CD14-positive monocyte (primary cell): ENCODE data around the gene HSPA12B. TPM values are rescaled to one million over a fixed set of nuclear protein-coding genes. Genes with fewer than 3 reads are reported as not detected.

Source experiments
- DNase-seq, 3 donors: peaks; one replicate each; pipeline ENCODE4 v3.0.0-alpha.2; 2011 to 2022
- H2AFZ ChIP-seq: 2 replicates; pipeline ENCODE4 v1.6.0; 2012; ENCODE audit warnings: mild to moderate bottlenecking, low read depth, low read length, inconsistent platforms; ENCODE audit not compliant: insufficient read depth, poor library complexity, severe bottlenecking
- H3K27ac ChIP-seq, 2 donors: 1 replicate in 1 of 2; 2 replicates in 1 of 2; pipeline ENCODE4 v1.5.1; 2012 to 2013; ENCODE audit warnings: low read length in 2 of 2, control low read depth in 1 of 2, inconsistent platforms in 1 of 2, low read depth in 1 of 2, mild to moderate bottlenecking in 1 of 2
- H3K27me3 ChIP-seq, 2 donors: one replicate each; pipeline versions ENCODE4 v1.6.0 to v1.6.1; 2011 to 2013; ENCODE audit warnings: low read length in 2 of 2; ENCODE audit not compliant: control insufficient read depth in 2 of 2, insufficient read depth in 2 of 2
- H3K36me3 ChIP-seq, 2 donors: replicated peaks in 1 of 2; 1 replicate in 1 of 2; 2 replicates in 1 of 2; pipeline versions ENCODE4 v1.5.1 to v1.6.1; 2012 to 2013; ENCODE audit warnings: low read length in 2 of 2, control low read depth in 1 of 2, inconsistent platforms in 1 of 2, mild to moderate bottlenecking in 1 of 2; ENCODE audit not compliant: insufficient read depth in 2 of 2, control insufficient read depth in 1 of 2
- H3K4me1 ChIP-seq, 2 donors: 1 replicate in 1 of 2; 2 replicates in 1 of 2; pipeline versions ENCODE4 v1.5.1 to v1.6.1; 2012 to 2013; ENCODE audit warnings: low read length in 2 of 2, control low read depth in 1 of 2, inconsistent platforms in 1 of 2, mild to moderate bottlenecking in 1 of 2, moderate library complexity in 1 of 2; ENCODE audit not compliant: insufficient read depth in 2 of 2, control insufficient read depth in 1 of 2
- H3K4me2 ChIP-seq: replicated peaks from 2 replicates; pipeline ENCODE3; 2012; ENCODE audit warnings: low read length, moderate library complexity, mild to moderate bottlenecking; ENCODE audit not compliant: poor library complexity, severe bottlenecking; ENCODE audit errors: extremely low read depth
- H3K4me3 ChIP-seq, 3 experiments: fragments of 200-600 bp in 1 of 3; sonication (generic) in 1 of 3; replicated peaks in 1 of 3; 1 replicate in 2 of 3; 2 replicates in 1 of 3; pipeline ENCODE4 v1.5.1; 2011 to 2013; ENCODE audit warnings: low read length in 3 of 3, mild to moderate bottlenecking in 3 of 3, control low read depth in 2 of 3, low read depth in 2 of 3, inconsistent platforms in 1 of 3, moderate library complexity in 1 of 3
- H3K79me2 ChIP-seq: 2 replicates; pipeline ENCODE4 v1.6.0; 2012; ENCODE audit warnings: mild to moderate bottlenecking, control low read depth, inconsistent platforms, low read length, moderate library complexity; ENCODE audit not compliant: insufficient read depth
- H3K9ac ChIP-seq: 2 replicates; pipeline ENCODE4 v1.6.0; 2017; ENCODE audit warnings: low read length, mild to moderate bottlenecking; ENCODE audit not compliant: insufficient read depth, poor library complexity, severe bottlenecking
- H3K9me3 ChIP-seq, 2 donors: replicated peaks in 1 of 2; 1 replicate in 1 of 2; 2 replicates in 1 of 2; pipeline versions ENCODE4 v1.5.1 to v1.6.1; 2012 to 2013; ENCODE audit warnings: low read length in 2 of 2, control low read depth in 1 of 2; ENCODE audit not compliant: control insufficient read depth in 1 of 2, insufficient read depth in 1 of 2
- H4K20me1 ChIP-seq: 2 replicates; pipeline ENCODE4 v1.6.0; 2012; ENCODE audit warnings: mild to moderate bottlenecking, low read length, control low read depth, moderate library complexity; ENCODE audit not compliant: insufficient read depth
- H3K27ac Mint-ChIP-seq, 7 donors: one replicate each; pipeline ENCODE4 v1.8.0; 2020; ENCODE audit warnings: mild to moderate bottlenecking in 7 of 7, mixed read lengths in 7 of 7, moderate library complexity in 6 of 7, inconsistent platforms in 2 of 7
- H3K27me3 Mint-ChIP-seq, 3 donors: one replicate each; pipeline ENCODE4 v1.8.0; 2021 to 2022; ENCODE audit warnings: low read depth in 3 of 3, mild to moderate bottlenecking in 3 of 3, mixed read lengths in 3 of 3, moderate library complexity in 3 of 3, inconsistent platforms in 1 of 3
- H3K36me3 Mint-ChIP-seq, 2 donors: one replicate each; pipeline ENCODE4 v1.8.0; 2020; ENCODE audit warnings: mixed read lengths in 2 of 2, inconsistent platforms in 1 of 2, mild to moderate bottlenecking in 1 of 2
- H3K4me1 Mint-ChIP-seq: one replicate; pipeline ENCODE4 v1.8.0; 2020; ENCODE audit warnings: mild to moderate bottlenecking, mixed read lengths
- H3K4me3 Mint-ChIP-seq, 2 donors: one replicate each; pipeline ENCODE4 v1.8.0; 2020; ENCODE audit warnings: mild to moderate bottlenecking in 2 of 2, mixed read lengths in 2 of 2, moderate library complexity in 1 of 2
- H3K9me3 Mint-ChIP-seq, 7 donors: one replicate each; pipeline ENCODE4 v1.8.0; 2020 to 2022; ENCODE audit warnings: mixed read lengths in 7 of 7, mild to moderate bottlenecking in 6 of 7, moderate library complexity in 6 of 7, inconsistent platforms in 2 of 7
- WGBS: methylation state at CpG from one replicate; pipeline ENCODE4 v1.1.5; 2013; ENCODE audit warnings: missing lambda C conversion rate; ENCODE audit not compliant: insufficient coverage; 5-methylcytosine and 5-hydroxymethylcytosine counted together
- intact Hi-C, 2 donors: fragments of 100-400 bp; cut with micrococcal nuclease; formaldehyde crosslinking; loops; one replicate each; pipeline versions ENCODE4 v1.15.0 to v1.15.1; 2023
- polyA plus RNA-seq, 3 donors: library from polyadenylated mRNA; depleted of rRNA in 1 of 3; unstranded in 2 of 3; stranded (reverse) in 1 of 3; fragments of 300-500 nt in 2 of 3; fragments of >200 nt in 1 of 3; fragmentation: Illumina TruSeq in 2 of 3; gene quantifications; 1 replicate in 2 of 3; 2 replicates in 1 of 3; pipeline ENCODE4 v1.2.3, GENCODE V29; 2012 to 2021
- TF ChIP-seq, protein P1 (sequence below): fragments of 200-600 bp; IDR thresholded peaks from one replicate; pipeline ENCODE4 v1.8.0; 2022; ENCODE audit warnings: antibody characterized with exemption, mild to moderate bottlenecking

Gene HSPA12B
- polyA plus RNA-seq, 3 donors = not detected

DNA sequence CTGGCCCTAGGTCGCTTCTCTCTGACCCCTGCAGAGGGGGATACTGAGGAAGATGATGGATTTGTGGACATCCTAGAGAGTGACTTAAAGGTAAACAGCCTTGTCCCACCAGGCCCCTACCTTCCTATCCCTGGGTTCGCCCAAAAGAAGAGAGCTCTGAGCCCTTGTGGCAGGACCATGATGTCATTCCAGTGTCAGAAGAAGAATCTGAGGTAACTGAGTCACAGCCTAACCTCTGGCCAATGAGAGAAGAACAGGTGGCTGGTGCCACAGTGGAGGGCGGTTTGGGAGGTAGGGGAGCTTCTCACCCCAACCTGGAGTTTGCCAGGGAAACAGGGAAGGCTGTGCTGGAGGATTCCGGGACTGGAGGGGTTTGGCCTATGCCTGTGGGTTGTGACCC lies 68.8 kb downstream of the HSPA12B start:
- Histone ChIP-seq H4K20me1 (peaks cover 5% of the 10 kb centered on the region), H3K9ac (no peak overlapping the region), H3K27me3 (no peaks in the 10 kb centered on the region), H3K36me3 (peaks cover 10 to 62% of the 10 kb centered on the region in 2 donors), H3K27ac (no peak overlapping the region), H3K4me2 (no peak overlapping the region), H3K9me3 (no peaks in the 10 kb centered on the region), H2AFZ (no peak overlapping the region), H3K4me3 (no peak overlapping the region), H3K79me2 (peaks cover 45% of the 10 kb centered on the region), H3K4me1 (peaks cover 60 to 79% of the 10 kb centered on the region in 2 donors)
- 100% methylated on average over 2 of the region's 4 CpGs for WGBS
- peaks cover 0 to 4% (median 0%) of the 10 kb centered on the region in 3 donors for H3K27me3 Mint-ChIP-seq
- no peak overlapping the region for H3K4me3 Mint-ChIP-seq
- no peak for DNase-seq
- intact Hi-C loops = no loop called here
- peak overlapping the region in 1 of 7 donors; percentile 38 for H3K27ac Mint-ChIP-seq
- H3K36me3 Mint-ChIP-seq = peaks cover 39 to 55% of the 10 kb centered on the region in 2 donors
- no peaks in the 10 kb centered on the region for H3K9me3 Mint-ChIP-seq
- peaks cover 69% of the 10 kb centered on the region for H3K4me1 Mint-ChIP-seq
- TF ChIP-seq, protein P1, sequence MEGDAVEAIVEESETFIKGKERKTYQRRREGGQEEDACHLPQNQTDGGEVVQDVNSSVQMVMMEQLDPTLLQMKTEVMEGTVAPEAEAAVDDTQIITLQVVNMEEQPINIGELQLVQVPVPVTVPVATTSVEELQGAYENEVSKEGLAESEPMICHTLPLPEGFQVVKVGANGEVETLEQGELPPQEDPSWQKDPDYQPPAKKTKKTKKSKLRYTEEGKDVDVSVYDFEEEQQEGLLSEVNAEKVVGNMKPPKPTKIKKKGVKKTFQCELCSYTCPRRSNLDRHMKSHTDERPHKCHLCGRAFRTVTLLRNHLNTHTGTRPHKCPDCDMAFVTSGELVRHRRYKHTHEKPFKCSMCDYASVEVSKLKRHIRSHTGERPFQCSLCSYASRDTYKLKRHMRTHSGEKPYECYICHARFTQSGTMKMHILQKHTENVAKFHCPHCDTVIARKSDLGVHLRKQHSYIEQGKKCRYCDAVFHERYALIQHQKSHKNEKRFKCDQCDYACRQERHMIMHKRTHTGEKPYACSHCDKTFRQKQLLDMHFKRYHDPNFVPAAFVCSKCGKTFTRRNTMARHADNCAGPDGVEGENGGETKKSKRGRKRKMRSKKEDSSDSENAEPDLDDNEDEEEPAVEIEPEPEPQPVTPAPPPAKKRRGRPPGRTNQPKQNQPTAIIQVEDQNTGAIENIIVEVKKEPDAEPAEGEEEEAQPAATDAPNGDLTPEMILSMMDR = no peak

GRCh38 chr20:3801846-3802245 lies 69.4 kb downstream of the HSPA12B start:
- H3K27ac ChIP-seq = no peak overlapping the region
- H3K4me3 Mint-ChIP-seq = no peak overlapping the region

More at GRCh38 chr20:3801846-3802245, 69.4 kb downstream of the HSPA12B start:
- peaks cover 10 to 62% of the 10 kb centered on the region in 2 donors for H3K36me3 ChIP-seq
- no peak overlapping the region for H3K4me2 ChIP-seq
- intact Hi-C loops = no loop called here
- no peaks in the 10 kb centered on the region for H4K20me1 ChIP-seq
- no peak for DNase-seq
- H3K27me3 Mint-ChIP-seq = peaks cover 0 to 4% (median 0%) of the 10 kb centered on the region in 3 donors
- peaks cover 60 to 79% of the 10 kb centered on the region in 2 donors for H3K4me1 ChIP-seq
- H3K9me3 ChIP-seq = no peaks in the 10 kb centered on the region
- H3K79me2 ChIP-seq = peaks cover 39% of the 10 kb centered on the region
- TF ChIP-seq, protein P1 = no peak
- no peak overlapping the region for H2AFZ ChIP-seq
- H3K9me3 Mint-ChIP-seq = no peaks in the 10 kb centered on the region
- peaks cover 70% of the 10 kb centered on the region for H3K4me1 Mint-ChIP-seq
- no peak overlapping the region for H3K27ac Mint-ChIP-seq
- peaks cover 39 to 55% of the 10 kb centered on the region in 2 donors for H3K36me3 Mint-ChIP-seq
- 97% methylated on average over 13 of the region's 13 CpGs for WGBS
- H3K9ac ChIP-seq = no peak overlapping the region
- no peaks in the 10 kb centered on the region for H3K27me3 ChIP-seq
- no peak overlapping the region for H3K4me3 ChIP-seq

Other genes starting within 250 kb of the HSPA12B start
- not detected for gene GFRA4, start 69.3 kb upstream of the HSPA12B start, polyA plus RNA-seq
- gene ADAM33, start 50.7 kb upstream of the HSPA12B start, polyA plus RNA-seq = not detected
- 10 to 100 TPM in 1 of 3 donors, 1 to 10 TPM in 2; 1.6 to 23.5 (median 2.5) TPM for gene SIGLEC1, start 20.1 kb upstream of the HSPA12B start, polyA plus RNA-seq
- 10 to 100 TPM; 59.6 to 78.5 (median 68.5) TPM for gene ADISSP, start 35.1 kb downstream of the HSPA12B start, polyA plus RNA-seq
- gene SPEF1, start 48.8 kb downstream of the HSPA12B start, polyA plus RNA-seq = under 1 TPM in 1 of 3 donors, not detected in 2; 0.09 TPM
- gene CENPB, start 54.1 kb downstream of the HSPA12B start, polyA plus RNA-seq = 10 to 100 TPM in 1 of 3 donors, 1 to 10 TPM in 2; 1.1 to 18.9 (median 1.4) TPM
- 10 to 100 TPM in 1 of 3 donors, 1 to 10 TPM in 2; 3.6 to 35.6 (median 4.0) TPM for gene CDC25B, start 63.6 kb downstream of the HSPA12B start, polyA plus RNA-seq
- 10 to 100 TPM in 1 of 3 donors, 1 to 10 TPM in 2; 6.6 to 10.8 (median 8.6) TPM for gene AP5S1, start 87.9 kb downstream of the HSPA12B start, polyA plus RNA-seq
- 10 to 100 TPM in 1 of 3 donors, 1 to 10 TPM in 2; 1.8 to 16.6 (median 3.2) TPM for gene MAVS, start 114.1 kb downstream of the HSPA12B start, polyA plus RNA-seq
- gene PANK2, start 156.7 kb downstream of the HSPA12B start, polyA plus RNA-seq = 10 to 100 TPM; 36.8 to 65.7 (median 48.0) TPM